ENCODE measurements around the gene GASK1A.

DNA sequence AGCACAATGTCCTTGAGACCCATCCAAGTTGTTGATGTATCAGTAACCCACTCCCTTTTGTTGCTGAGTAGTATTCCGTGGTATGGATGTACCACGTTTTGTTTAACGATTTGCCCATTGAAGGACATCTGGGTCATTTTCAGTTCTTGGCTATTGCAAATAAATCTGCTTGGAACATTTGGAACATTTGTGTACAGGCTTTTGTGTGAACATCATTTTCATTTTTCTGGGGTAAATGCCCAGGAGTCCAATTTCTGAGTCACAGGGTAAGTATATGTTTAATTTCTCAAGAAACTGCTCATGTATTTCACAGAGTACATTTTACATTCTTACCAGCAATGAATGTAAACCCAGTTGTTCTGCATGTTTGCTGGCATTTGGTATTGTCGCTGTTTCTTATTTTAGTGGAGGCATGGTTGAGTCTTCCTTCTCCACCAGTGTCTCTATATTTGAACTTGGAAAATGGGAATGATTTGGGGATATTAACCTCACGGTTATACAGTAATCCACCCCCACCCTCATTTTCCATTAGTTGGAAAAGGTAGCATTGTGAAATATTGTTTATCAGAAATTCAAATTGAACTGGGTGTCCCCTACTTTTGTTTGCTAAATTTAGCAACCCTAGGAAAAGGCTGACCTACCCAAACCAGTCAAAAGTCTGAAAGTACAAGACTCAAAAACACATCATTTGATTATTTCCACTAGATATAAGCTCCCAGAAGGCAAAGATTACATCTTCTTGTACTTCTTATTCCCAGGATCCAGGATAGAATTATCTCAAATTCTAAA is 96.0 kb downstream of the GASK1A start:
- TF ChIP-seq, protein P1, sequence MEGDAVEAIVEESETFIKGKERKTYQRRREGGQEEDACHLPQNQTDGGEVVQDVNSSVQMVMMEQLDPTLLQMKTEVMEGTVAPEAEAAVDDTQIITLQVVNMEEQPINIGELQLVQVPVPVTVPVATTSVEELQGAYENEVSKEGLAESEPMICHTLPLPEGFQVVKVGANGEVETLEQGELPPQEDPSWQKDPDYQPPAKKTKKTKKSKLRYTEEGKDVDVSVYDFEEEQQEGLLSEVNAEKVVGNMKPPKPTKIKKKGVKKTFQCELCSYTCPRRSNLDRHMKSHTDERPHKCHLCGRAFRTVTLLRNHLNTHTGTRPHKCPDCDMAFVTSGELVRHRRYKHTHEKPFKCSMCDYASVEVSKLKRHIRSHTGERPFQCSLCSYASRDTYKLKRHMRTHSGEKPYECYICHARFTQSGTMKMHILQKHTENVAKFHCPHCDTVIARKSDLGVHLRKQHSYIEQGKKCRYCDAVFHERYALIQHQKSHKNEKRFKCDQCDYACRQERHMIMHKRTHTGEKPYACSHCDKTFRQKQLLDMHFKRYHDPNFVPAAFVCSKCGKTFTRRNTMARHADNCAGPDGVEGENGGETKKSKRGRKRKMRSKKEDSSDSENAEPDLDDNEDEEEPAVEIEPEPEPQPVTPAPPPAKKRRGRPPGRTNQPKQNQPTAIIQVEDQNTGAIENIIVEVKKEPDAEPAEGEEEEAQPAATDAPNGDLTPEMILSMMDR (IDR thresholded peaks at IDR 0.05; ENCODE audit: insufficient read depth, low read length, poor library complexity, severe bottlenecking), result no peak
- no peak for TF ChIP-seq EZH2phosphoT487 (conservative IDR thresholded peaks at IDR 0.05; ENCODE audit: low read length)

Measured in SU-DHL-6 (cell line).